ENCODE data around the gene KAZN.
"Not testable (repeated sequence)": the region's sequence is repeated elsewhere in the genome, so short reads cannot be mapped to it uniquely, and the experiment has no call there.

Gene KAZN

GRCh38 chr1:15035236-15035635, 436.8 kb downstream of the KAZN start:
- DNase-seq (ENCODE audit: low read depth), result no peak

- DNase-seq (ENCODE audit: low read depth), result no peak
Measured at GRCh38 chr1:15036101-15036500, 437.6 kb downstream of the KAZN start.

GRCh38 chr1:15038232-15039016, 439.9 kb downstream of the KAZN start:
- DNase-seq (ENCODE audit: low read depth), result peak; percentile 22

GRCh38 chr1:15039017-15039648, 440.6 kb downstream of the KAZN start:
- no peak for DNase-seq (ENCODE audit: low read depth)

GRCh38 chr1:15039901-15040300, 441.4 kb downstream of the KAZN start:
- no peak for DNase-seq (ENCODE audit: low read depth)

- DNase-seq (ENCODE audit: low read depth), result not testable (repeated sequence)
Measured at GRCh38 chr1:15040685-15041084, 442.2 kb downstream of the KAZN start.

GRCh38 chr1:15042866-15043265, 444.4 kb downstream of the KAZN start:
- DNase-seq (ENCODE audit: low read depth), result no peak

GRCh38 chr1:15043934-15044333, 445.4 kb downstream of the KAZN start:
- no peak for DNase-seq (ENCODE audit: low read depth)

- no peak for DNase-seq (ENCODE audit: low read depth)
Measured at GRCh38 chr1:15045123-15045522, 446.6 kb downstream of the KAZN start.

- DNase-seq (ENCODE audit: low read depth), result peak; percentile 59
Measured at GRCh38 chr1:15046487-15047165, 448.1 kb downstream of the KAZN start.

- DNase-seq (ENCODE audit: low read depth), result no peak
Measured at GRCh38 chr1:15047237-15047636, 448.8 kb downstream of the KAZN start.

GRCh38 chr1:15048437-15048980, 450.0 kb downstream of the KAZN start:
- no peak for DNase-seq (ENCODE audit: low read depth)

GRCh38 chr1:15049067-15049466, 450.6 kb downstream of the KAZN start:
- no peak for DNase-seq (ENCODE audit: low read depth)

GRCh38 chr1:15051882-15052528, 453.5 kb downstream of the KAZN start:
- DNase-seq (ENCODE audit: low read depth), result no peak

- DNase-seq (ENCODE audit: low read depth), result no peak
Measured at GRCh38 chr1:15053153-15053552, 454.7 kb downstream of the KAZN start.

GRCh38 chr1:15055736-15056415, 457.4 kb downstream of the KAZN start:
- no peak for DNase-seq (ENCODE audit: low read depth)

GRCh38 chr1:15056515-15057285, 458.2 kb downstream of the KAZN start:
- no peak for DNase-seq (ENCODE audit: low read depth)

GRCh38 chr1:15057834-15058233, 459.3 kb downstream of the KAZN start:
- no peak for DNase-seq (ENCODE audit: low read depth)

GRCh38 chr1:15058261-15058660, 459.8 kb downstream of the KAZN start:
- no peak for DNase-seq (ENCODE audit: low read depth)

GRCh38 chr1:15060104-15060503, 461.6 kb downstream of the KAZN start:
- no peak for DNase-seq (ENCODE audit: low read depth)

Data from CMK (cell line).